GM10248 (cell line): ENCODE measurements around the gene SNRNP25.

Experiments used
- CTCF ChIA-PET: fragments of 300-600 bp; sonication (Branson Sonifier 250); formaldehyde crosslinking; extraction: SDS; loops from one replicate; lab custom pipeline; 2021; ENCODE audit warnings: antibody characterized with exemption; lab: Yijun Ruan, JAX
- POLR2A ChIA-PET: fragments of 350-650 bp; sonication (Branson Sonifier 250); formaldehyde crosslinking; extraction: SDS; loops from one replicate; lab custom pipeline; 2020; ENCODE audit warnings: antibody characterized with exemption; lab: Yijun Ruan, JAX
- DNase-seq: peaks from one replicate; pipeline ENCODE4 v3.0.0; 2012; ENCODE audit errors: extremely low spot score
- CTCF ChIP-seq: IDR thresholded peaks from 2 replicates; pipeline ENCODE4 v1.5.1; 2012; ENCODE audit warnings: mild to moderate bottlenecking, low read depth; ENCODE audit errors: extremely low read depth, missing control alignments, control extremely low read depth

The SNRNP25 gene

GRCh38 chr16:56231-56927, 2.8 kb downstream of the SNRNP25 start:
- TF ChIP-seq CTCF: no peak
- DNase-seq: no peak
- ChIA-PET CTCF (interaction anchor here (2.4 to 32.8 kb wide), 3 partner anchors 9 to 34 kb away, joined by 14 to 701 read pairs (median 21); partner anchors contain the start of gene RHBDF1), POLR2A (no interaction called here)

DNA sequence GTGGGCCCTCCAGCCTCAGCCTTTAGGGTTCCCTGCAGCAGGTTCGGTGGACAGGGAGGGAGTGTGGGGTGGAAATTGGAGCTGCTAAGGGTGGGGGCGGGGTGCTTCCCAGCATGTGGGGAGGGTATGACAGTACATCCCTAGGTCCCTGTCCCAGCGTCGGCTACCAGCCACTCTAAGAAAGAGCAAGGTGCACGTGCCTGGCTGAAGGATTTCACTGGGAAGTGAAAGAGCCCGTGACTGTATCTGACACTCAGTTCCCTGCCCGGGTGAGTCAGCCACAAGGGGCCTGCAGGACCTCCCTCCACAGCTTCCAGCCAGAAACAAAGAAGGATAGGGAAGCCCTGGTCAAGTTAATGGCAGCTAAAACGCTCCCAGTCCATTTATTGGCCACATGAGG, 4.1 kb downstream of the SNRNP25 start:
- CTCF ChIA-PET: interaction anchor here (2.4 to 32.8 kb wide), 3 partner anchors 8 to 33 kb away, joined by 14 to 701 read pairs (median 21); partner anchors contain the start of gene RHBDF1
- POLR2A ChIA-PET: no interaction called here
- no peak for TF ChIP-seq CTCF
- no peak for DNase-seq

DNA sequence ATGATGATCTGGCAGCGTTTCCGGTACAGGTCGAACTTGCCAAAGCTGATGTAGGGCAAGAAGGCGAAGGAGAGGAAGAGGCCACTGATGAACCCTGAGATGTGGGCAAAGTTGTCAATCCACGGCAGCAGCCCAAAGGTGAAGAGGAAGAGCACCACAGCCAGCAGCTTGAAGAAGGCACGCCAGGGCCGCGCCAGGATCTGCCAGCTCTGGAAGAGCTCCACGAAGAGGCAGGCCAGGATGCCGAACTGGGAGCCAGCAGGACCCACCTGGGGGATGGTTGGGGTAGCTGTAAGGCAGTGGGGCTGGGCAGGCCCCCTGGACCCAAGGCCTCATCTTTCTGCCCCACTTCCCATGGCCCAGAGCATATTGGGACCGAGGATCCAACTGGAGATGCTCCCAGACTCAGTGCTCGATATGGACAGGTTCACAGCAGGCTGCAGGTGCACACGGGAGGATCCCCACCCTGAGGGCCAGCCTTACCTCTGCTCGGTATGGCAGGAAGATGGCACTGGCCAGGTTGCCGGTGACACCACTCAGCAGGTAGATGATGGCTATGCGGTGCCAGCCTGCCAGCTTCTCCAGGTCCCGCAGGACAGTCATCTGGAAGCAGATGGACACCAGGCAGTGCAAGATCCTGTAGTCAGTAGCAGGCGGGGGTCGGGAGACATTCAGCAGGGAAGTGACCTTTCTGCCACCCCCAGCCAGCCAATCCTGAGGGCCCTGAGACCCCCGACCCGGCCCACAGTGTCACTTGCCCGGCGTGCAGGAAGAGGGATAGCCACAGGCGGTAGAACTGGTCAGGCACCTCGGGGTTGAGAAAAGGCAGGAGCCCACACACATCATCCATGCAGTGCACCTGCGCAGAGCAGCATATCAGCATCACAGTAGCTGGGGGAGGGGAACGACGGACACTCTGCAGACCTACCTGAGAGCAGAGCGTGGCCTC, 5.1 kb downstream of the SNRNP25 start:
- ChIA-PET POLR2A (no interaction called here), CTCF (interaction anchor here (1.0 to 32.8 kb wide), 3 partner anchors 12 to 122 kb away, joined by 3 to 701 read pairs (median 14); partner anchors contain the start of genes HBQ1 and RHBDF1)
- TF ChIP-seq CTCF: no peak
- no peak for DNase-seq

- TF ChIP-seq CTCF: no peak
- CTCF ChIA-PET: interaction anchor here (1.0 to 32.8 kb wide), 3 partner anchors 10 to 121 kb away, joined by 3 to 701 read pairs (median 4); partner anchors contain the start of gene HBQ1
- no peak for DNase-seq
- POLR2A ChIA-PET: no interaction called here
These were observed 5.9 kb downstream of the SNRNP25 start for GRCh38 chr16:59440-60059.

DNA sequence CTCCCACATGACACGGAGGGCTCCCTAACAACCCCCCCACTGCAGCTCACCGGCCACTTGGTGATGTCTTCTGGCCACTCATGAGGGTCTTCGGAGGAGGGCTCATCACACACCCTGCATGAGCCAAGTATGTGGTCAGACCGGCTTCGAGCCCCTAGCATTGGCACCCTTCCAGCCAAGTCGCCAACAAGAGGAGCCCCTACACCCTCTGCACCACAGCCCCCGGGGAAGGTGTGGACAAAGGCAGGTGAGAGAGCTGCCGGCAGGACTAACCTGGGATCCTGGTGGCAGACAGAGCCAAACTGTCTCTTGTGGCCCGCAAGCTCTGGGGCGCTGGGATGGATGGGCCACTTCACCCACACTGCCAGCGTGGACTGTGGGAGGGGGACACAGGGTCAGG, 6.5 kb downstream of the SNRNP25 start:
- DNase-seq: no peak
- TF ChIP-seq CTCF: no peak
- POLR2A ChIA-PET: interaction anchor here (0.6 kb wide), 1 partner anchor 24 kb away, joined by 3 read pairs; no protein-coding TSS in a partner anchor
- CTCF ChIA-PET: interaction anchor here (1.3 to 32.8 kb wide), 2 partner anchors 9 to 30 kb away, joined by 4 to 701 read pairs; no protein-coding TSS in a partner anchor
